Glutamatergic neuron (in vitro differentiated cells): ENCODE results near the gene RCSD1. TPM values are rescaled to one million over a fixed set of nuclear protein-coding genes. Genes with fewer than 3 reads are reported as not detected.
A peak's percentile ranks its signal among the peaks of the same experiment; 100 is the strongest.

ENCODE experiments used
- DNase-seq: peaks from one replicate; pipeline ENCODE4 v3.0.0; 2022
- H3K27ac Mint-ChIP-seq: one replicate; pipeline ENCODE4 v1.8.0; 2020; ENCODE audit warnings: mild to moderate bottlenecking, mixed read lengths, inconsistent platforms; ENCODE audit not compliant: unreplicated experiment
- H3K27me3 Mint-ChIP-seq: one replicate; pipeline ENCODE4 v1.8.0; 2020; ENCODE audit warnings: mild to moderate bottlenecking, moderate library complexity, mixed read lengths, inconsistent platforms; ENCODE audit not compliant: unreplicated experiment
- H3K36me3 Mint-ChIP-seq: one replicate; pipeline ENCODE4 v1.8.0; 2020; ENCODE audit warnings: mild to moderate bottlenecking, mixed read lengths, inconsistent platforms; ENCODE audit not compliant: unreplicated experiment
- H3K4me1 Mint-ChIP-seq: one replicate; pipeline ENCODE4 v1.8.0; 2020; ENCODE audit warnings: mild to moderate bottlenecking, low read depth, mixed read lengths, inconsistent platforms; ENCODE audit not compliant: unreplicated experiment
- H3K4me3 Mint-ChIP-seq: one replicate; pipeline ENCODE4 v1.8.0; 2020; ENCODE audit warnings: mild to moderate bottlenecking, mixed read lengths, inconsistent platforms; ENCODE audit not compliant: unreplicated experiment
- H3K9me3 Mint-ChIP-seq: one replicate; pipeline ENCODE4 v1.8.0; 2020; ENCODE audit warnings: mild to moderate bottlenecking, moderate library complexity, mixed read lengths, inconsistent platforms; ENCODE audit not compliant: unreplicated experiment
- CTCF ChIP-seq: fragments of 200-600 bp; sonication (generic); IDR thresholded peaks from one replicate; pipeline ENCODE4 v1.5.0; 2021; ENCODE audit not compliant: partially characterized antibody, unreplicated experiment
- total RNA-seq: library from RNA; stranded (reverse); fragmentation: NEBNext Ultra II Directional; extraction: Animal tissue kit (Norgen Biotek cat#: 25700); gene quantifications from one replicate; pipeline ENCODE4 v1.2.1, GENCODE V29; 2021; ENCODE audit not compliant: unreplicated experiment

Gene RCSD1
- total RNA-seq, 1 donor from 2014 or later: not detected

DNA sequence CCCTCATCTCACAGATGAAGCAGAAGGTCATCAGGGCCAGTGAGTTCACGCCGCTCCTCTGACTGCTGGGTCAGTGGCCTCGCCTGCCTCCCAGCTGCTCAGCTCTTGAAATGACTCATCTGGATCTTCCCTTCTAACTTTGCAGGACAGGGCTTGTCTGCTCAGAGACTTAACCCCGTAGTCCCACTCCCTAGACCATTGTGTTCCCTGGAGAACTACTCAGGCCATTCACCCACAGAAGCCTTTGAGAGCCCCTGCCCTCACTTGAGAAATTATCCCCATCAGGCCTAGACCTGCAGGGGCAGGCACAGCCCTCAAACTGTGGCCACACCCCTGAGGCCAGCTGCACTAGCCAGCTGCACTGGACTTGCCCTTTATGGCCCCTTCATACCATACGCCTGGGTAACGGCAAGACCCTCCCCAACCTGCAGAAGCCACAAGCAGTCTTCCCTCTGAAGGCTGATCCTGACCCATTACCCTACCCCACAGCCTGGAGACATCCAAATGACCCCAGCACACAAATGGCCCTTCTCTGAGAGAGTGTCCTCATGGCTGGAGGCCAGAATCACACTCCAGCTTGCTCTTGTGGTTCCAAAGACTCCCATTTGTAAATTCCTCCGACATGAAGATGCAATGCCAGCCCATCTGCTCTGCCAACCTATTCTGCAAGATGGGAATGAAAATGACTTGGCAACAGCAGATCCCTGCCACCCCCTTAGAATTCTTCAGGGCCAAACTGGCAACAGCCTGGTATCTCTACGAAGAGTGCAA lies 33.2 kb downstream of the RCSD1 start:
- DNase-seq: no peak
- no peaks in the 10 kb centered on the region for H3K36me3 Mint-ChIP-seq
- peak overlapping the region; percentile 71 for H3K27ac Mint-ChIP-seq
- H3K4me1 Mint-ChIP-seq: peaks cover 24% of the 10 kb centered on the region
- no peak for TF ChIP-seq CTCF
- H3K4me3 Mint-ChIP-seq: no peak overlapping the region
- peaks cover 8% of the 10 kb centered on the region for H3K9me3 Mint-ChIP-seq
- H3K27me3 Mint-ChIP-seq: peaks cover 8% of the 10 kb centered on the region

DNA sequence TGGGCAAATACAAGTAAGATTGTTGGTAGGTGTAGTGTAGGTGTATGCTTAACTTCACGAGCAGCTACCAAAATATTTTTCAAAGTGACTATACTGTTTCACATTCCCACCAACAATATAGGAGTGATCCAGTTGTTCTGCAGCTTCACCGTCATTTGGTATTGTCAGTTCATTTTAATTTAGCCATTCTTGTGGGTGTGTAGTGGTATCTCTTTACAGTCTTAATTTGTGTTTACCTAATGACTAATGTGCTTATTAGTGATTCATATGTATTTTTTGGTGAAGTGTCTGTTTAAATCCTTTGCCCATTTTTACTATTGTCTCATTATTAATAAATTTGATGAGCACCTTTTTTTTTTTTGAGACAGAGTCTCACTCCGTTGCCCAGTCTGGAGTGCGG lies 35.4 kb downstream of the RCSD1 start:
- peaks cover 19% of the 10 kb centered on the region for H3K4me1 Mint-ChIP-seq
- H3K27me3 Mint-ChIP-seq: peaks cover 3% of the 10 kb centered on the region
- no peak for DNase-seq
- no peak overlapping the region for H3K27ac Mint-ChIP-seq
- no peak overlapping the region for H3K4me3 Mint-ChIP-seq
- TF ChIP-seq CTCF: no peak
- no peaks in the 10 kb centered on the region for H3K36me3 Mint-ChIP-seq
- H3K9me3 Mint-ChIP-seq: peaks cover 2% of the 10 kb centered on the region

DNA sequence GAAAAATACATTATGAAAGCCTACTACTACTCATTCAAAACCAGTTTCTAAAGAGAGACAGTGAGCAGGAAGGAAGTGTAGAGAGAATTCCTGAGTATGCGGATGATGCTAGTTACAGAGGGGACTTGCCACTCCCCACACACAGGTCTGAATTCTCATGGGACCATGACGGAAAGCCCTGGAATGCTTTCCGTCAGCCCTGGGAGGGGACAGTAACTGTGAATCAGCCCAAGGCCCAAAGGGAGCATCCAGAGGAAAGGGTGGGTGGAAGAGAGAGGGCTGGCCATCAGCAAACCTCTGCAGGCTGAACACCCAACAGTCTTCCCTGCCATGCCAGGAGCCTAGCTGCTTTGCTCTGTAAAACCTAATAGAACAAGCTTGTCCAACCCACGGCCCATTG lies 36.4 kb downstream of the RCSD1 start:
- no peak for TF ChIP-seq CTCF
- peaks cover 19% of the 10 kb centered on the region for H3K4me1 Mint-ChIP-seq
- H3K36me3 Mint-ChIP-seq: no peaks in the 10 kb centered on the region
- no peak for DNase-seq
- no peak overlapping the region for H3K27ac Mint-ChIP-seq
- peaks cover 2% of the 10 kb centered on the region for H3K9me3 Mint-ChIP-seq
- H3K27me3 Mint-ChIP-seq: peaks cover 7% of the 10 kb centered on the region
- no peak overlapping the region for H3K4me3 Mint-ChIP-seq

DNA sequence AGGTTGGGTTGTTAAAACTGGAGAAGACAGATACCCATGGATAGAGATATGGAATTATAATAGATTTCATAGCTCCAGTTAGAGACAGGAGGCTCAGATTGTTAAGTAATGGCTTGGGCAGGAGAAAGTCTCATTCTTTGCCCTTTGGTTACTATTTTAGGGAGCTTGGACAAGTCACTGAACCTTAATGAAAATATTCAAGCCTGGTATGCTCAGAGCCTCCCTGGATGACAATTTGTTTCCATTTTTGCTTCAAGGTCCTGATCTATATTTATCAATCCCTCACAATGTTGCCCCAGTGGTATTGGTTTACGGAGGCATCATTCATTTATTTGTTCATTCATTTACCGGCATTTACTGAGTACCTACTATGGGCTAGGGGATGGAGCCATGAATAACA lies 37.5 kb downstream of the RCSD1 start:
- TF ChIP-seq CTCF: no peak
- Mint-ChIP-seq H3K27me3 (peaks cover 12% of the 10 kb centered on the region), H3K4me1 (peaks cover 14% of the 10 kb centered on the region), H3K36me3 (peaks cover 6% of the 10 kb centered on the region), H3K4me3 (no peak overlapping the region), H3K27ac (no peak overlapping the region), H3K9me3 (peaks cover 2% of the 10 kb centered on the region)
- no peak for DNase-seq

DNA sequence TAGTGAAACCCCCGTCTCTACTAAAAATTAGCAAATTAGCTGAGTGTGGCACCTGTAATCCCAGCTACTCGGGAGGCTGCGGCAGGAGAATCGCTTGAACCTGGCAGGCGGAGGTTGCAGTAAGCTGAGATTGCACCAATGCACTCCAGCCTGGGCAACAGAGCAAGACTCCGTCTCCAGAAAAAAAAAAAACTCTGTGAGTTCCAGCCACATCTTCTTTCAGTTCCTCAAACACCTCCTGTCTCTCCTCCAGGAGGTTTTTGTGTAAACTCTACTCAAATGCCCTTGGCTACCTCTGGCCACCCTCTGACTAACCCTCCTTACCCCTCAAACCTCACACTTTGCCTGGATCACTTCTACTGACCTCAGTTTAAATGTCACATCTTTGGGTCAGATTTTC lies 38.1 kb downstream of the RCSD1 start:
- peaks cover 9% of the 10 kb centered on the region for H3K4me1 Mint-ChIP-seq
- peak overlapping the region; percentile 18 for H3K4me3 Mint-ChIP-seq
- H3K27me3 Mint-ChIP-seq: peaks cover 12% of the 10 kb centered on the region
- peaks cover 2% of the 10 kb centered on the region for H3K9me3 Mint-ChIP-seq
- no peak for TF ChIP-seq CTCF
- H3K27ac Mint-ChIP-seq: no peak overlapping the region
- peaks cover 6% of the 10 kb centered on the region for H3K36me3 Mint-ChIP-seq
- DNase-seq: no peak
